ENCODE measurements around the gene CD8A. TPM values are rescaled to one million over a fixed set of nuclear protein-coding genes. Genes with fewer than 3 reads are reported as not detected.
A peak's percentile ranks its signal among the peaks of the same experiment; 100 is the strongest.

The CD8A gene
- polyA plus RNA-seq, 3 donors = 0.03 to 1.1 (median 0.88) TPM

- H3K9ac ChIP-seq (ENCODE audit: insufficient read depth, low read length, poor library complexity, severe bottlenecking) = no peak overlapping the region
- Mint-ChIP-seq H3K27ac (no peak overlapping the region), H3K9me3 (no peaks in the 10 kb centered on the region), H3K4me1 (peaks cover 21% of the 10 kb centered on the region), H3K36me3 (peaks cover 9 to 10% of the 10 kb centered on the region in 2 donors), H3K4me3 (peak overlapping the region in 1 of 2 donors; percentile 10), H3K27me3 (ENCODE audit: low read depth in 3 of 3) (peaks cover 3 to 16% (median 9%) of the 10 kb centered on the region in 3 donors)
- no peak overlapping the region for H3K4me3 ChIP-seq (replicated peaks in 1 of 3; ENCODE audit: low read depth in 2 of 3, low read length in 3 of 3)
- TF ChIP-seq, protein P1, sequence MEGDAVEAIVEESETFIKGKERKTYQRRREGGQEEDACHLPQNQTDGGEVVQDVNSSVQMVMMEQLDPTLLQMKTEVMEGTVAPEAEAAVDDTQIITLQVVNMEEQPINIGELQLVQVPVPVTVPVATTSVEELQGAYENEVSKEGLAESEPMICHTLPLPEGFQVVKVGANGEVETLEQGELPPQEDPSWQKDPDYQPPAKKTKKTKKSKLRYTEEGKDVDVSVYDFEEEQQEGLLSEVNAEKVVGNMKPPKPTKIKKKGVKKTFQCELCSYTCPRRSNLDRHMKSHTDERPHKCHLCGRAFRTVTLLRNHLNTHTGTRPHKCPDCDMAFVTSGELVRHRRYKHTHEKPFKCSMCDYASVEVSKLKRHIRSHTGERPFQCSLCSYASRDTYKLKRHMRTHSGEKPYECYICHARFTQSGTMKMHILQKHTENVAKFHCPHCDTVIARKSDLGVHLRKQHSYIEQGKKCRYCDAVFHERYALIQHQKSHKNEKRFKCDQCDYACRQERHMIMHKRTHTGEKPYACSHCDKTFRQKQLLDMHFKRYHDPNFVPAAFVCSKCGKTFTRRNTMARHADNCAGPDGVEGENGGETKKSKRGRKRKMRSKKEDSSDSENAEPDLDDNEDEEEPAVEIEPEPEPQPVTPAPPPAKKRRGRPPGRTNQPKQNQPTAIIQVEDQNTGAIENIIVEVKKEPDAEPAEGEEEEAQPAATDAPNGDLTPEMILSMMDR (IDR thresholded peaks at IDR 0.05) = no peak
- WGBS (ENCODE audit: insufficient coverage) = no CpG with 5 or more reads among the region's 9 CpGs
- no peaks in the 10 kb centered on the region for H3K27me3 ChIP-seq (ENCODE audit: control insufficient read depth in 2 of 2, insufficient read depth in 2 of 2, low read length in 2 of 2)
- H3K9me3 ChIP-seq (replicated peaks in 1 of 2; ENCODE audit: control insufficient read depth in 1 of 2, insufficient read depth in 1 of 2, low read length in 2 of 2) = no peaks in the 10 kb centered on the region
- no peaks in the 10 kb centered on the region for H4K20me1 ChIP-seq (ENCODE audit: insufficient read depth, low read length)
- no peak overlapping the region for H3K4me2 ChIP-seq (replicated peaks; ENCODE audit: extremely low read depth, low read length, poor library complexity, severe bottlenecking)
- peaks cover 0 to 11% of the 10 kb centered on the region in 2 donors for H3K36me3 ChIP-seq (replicated peaks in 1 of 2; ENCODE audit: control insufficient read depth in 1 of 2, insufficient read depth in 2 of 2, low read length in 2 of 2)
- no peak for DNase-seq
- no peak overlapping the region for H3K27ac ChIP-seq (ENCODE audit: low read depth in 1 of 2, low read length in 2 of 2)
- no peaks in the 10 kb centered on the region for H3K79me2 ChIP-seq (ENCODE audit: insufficient read depth, low read length)
- peaks cover 7% of the 10 kb centered on the region in 2 donors for H3K4me1 ChIP-seq (ENCODE audit: control insufficient read depth in 1 of 2, insufficient read depth in 2 of 2, low read length in 2 of 2)
- intact Hi-C loops (cut with micrococcal nuclease) = no loop called here
- H2AFZ ChIP-seq (ENCODE audit: insufficient read depth, low read depth, low read length, poor library complexity, severe bottlenecking) = no peak overlapping the region
Observed at GRCh38 chr2:86781363-86781762, 9.3 kb downstream of the CD8A start.

DNA sequence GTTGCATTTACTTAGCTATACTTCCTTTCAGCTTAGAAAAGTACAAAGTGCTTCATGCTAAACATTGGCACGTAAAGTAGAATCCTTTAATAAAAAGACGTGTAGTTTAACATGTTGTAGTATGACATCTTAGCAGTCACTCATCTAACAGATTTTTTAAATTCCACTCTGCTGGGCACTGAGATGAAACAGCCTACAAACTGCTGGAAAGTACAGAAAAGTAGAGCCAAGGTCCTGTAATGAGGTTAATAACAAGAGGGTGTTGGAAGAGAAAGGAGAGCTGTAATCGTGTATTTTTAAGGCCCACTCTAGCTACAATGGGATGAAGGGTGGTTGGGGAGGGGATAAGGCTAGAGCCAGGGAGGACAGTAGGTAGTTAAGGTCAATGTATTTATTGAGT lies 10.7 kb downstream of the CD8A start:
- H3K4me3 ChIP-seq (replicated peaks in 1 of 3; ENCODE audit: low read depth in 2 of 3, low read length in 3 of 3) = no peak overlapping the region
- intact Hi-C loops (cut with micrococcal nuclease) = no loop called here
- TF ChIP-seq, protein P1 (IDR thresholded peaks at IDR 0.05) = no peak
- Mint-ChIP-seq H3K9me3 (no peaks in the 10 kb centered on the region), H3K27ac (peak overlapping the region in 1 of 7 donors; percentile 2), H3K36me3 (peaks cover 15 to 18% of the 10 kb centered on the region in 2 donors), H3K4me1 (peaks cover 21% of the 10 kb centered on the region), H3K4me3 (no peak overlapping the region), H3K27me3 (ENCODE audit: low read depth in 3 of 3) (peaks cover 0 to 9% (median 3%) of the 10 kb centered on the region in 3 donors)
- H3K27ac ChIP-seq (ENCODE audit: low read depth in 1 of 2, low read length in 2 of 2) = no peak overlapping the region
- WGBS (ENCODE audit: insufficient coverage) = 91% methylated on average over 1 of the region's 3 CpGs
- H3K9me3 ChIP-seq (replicated peaks in 1 of 2; ENCODE audit: control insufficient read depth in 1 of 2, insufficient read depth in 1 of 2, low read length in 2 of 2) = no peaks in the 10 kb centered on the region
- no peaks in the 10 kb centered on the region for H4K20me1 ChIP-seq (ENCODE audit: insufficient read depth, low read length)
- H3K27me3 ChIP-seq (ENCODE audit: control insufficient read depth in 2 of 2, insufficient read depth in 2 of 2, low read length in 2 of 2) = no peaks in the 10 kb centered on the region
- H3K36me3 ChIP-seq (replicated peaks in 1 of 2; ENCODE audit: control insufficient read depth in 1 of 2, insufficient read depth in 2 of 2, low read length in 2 of 2) = peaks cover 8 to 24% of the 10 kb centered on the region in 2 donors
- no peak overlapping the region for H3K9ac ChIP-seq (ENCODE audit: insufficient read depth, low read length, poor library complexity, severe bottlenecking)
- peaks cover 7% of the 10 kb centered on the region in 2 donors for H3K4me1 ChIP-seq (ENCODE audit: control insufficient read depth in 1 of 2, insufficient read depth in 2 of 2, low read length in 2 of 2)
- no peak overlapping the region for H2AFZ ChIP-seq (ENCODE audit: insufficient read depth, low read depth, low read length, poor library complexity, severe bottlenecking)
- DNase-seq = no peak
- no peaks in the 10 kb centered on the region for H3K79me2 ChIP-seq (ENCODE audit: insufficient read depth, low read length)
- no peak overlapping the region for H3K4me2 ChIP-seq (replicated peaks; ENCODE audit: extremely low read depth, low read length, poor library complexity, severe bottlenecking)
